ENCODE results near the gene PTMA. TPM values are rescaled to one million over a fixed set of nuclear protein-coding genes. Genes with fewer than 3 reads are reported as not detected.

Gene PTMA
- total and polyA plus RNA-seq, 2 of the 4 experiments (the other 2 are of a cell fraction), result 380 to 742 TPM

GRCh38 chr2:231673348-231673770 lies 35.0 kb upstream of the PTMA start:
- dilution Hi-C loops (cut with HindIII; ENCODE audit: low sequenced_read_pairs, unreplicated experiment), result no loop called here
- H4K20me1 ChIP-seq (ENCODE audit: insufficient read depth, low read length), result no peaks in the 10 kb centered on the region
- TF ChIP-seq USF2 (IDR thresholded peaks at IDR 0.05; ENCODE audit: low read depth, low read length), result no peak
- no peak for TF ChIP-seq POLR2A (IDR thresholded peaks at IDR 0.05; ENCODE audit: low read depth, low read length)
- no peak for TF ChIP-seq SMC3 (IDR thresholded peaks at IDR 0.05; ENCODE audit: low read depth, low read length)
- H3K4me2 ChIP-seq (ENCODE audit: low read depth, low read length), result no peak overlapping the region
- ATAC-seq (ENCODE audit: low read depth), result peak; percentile 36
- peak overlapping the region; percentile 90 for H3K4ac ChIP-seq (ENCODE audit: low read depth, low read length)
- peak overlapping the region; percentile 84; the same call in 2 of the 3 replicates for H2BK15ac ChIP-seq (ENCODE audit: low read depth, low read length)
- no peak overlapping the region for H3K9ac ChIP-seq (ENCODE audit: low read depth, low read length)
- DNase-seq, result peak; percentile 28
- POLR2A ChIA-PET (ENCODE audit: unreplicated experiment), result no interaction called here
- H3K27me3 ChIP-seq (ENCODE audit: control insufficient read depth, insufficient read depth, low read length), result no peaks in the 10 kb centered on the region
- intact Hi-C loops (cut with micrococcal nuclease), result loop anchor here (10.0 kb wide), 1 partner anchor 111 kb away; the partner anchor contains the start of genes COPS7B and PDE6D
- H3K14ac ChIP-seq (replicated peaks; ENCODE audit: low read depth, low read length), result peak overlapping the region; percentile 70; the same call in 1 of the 2 replicates
- peak overlapping the region; percentile 96 for H4K5ac ChIP-seq (ENCODE audit: low read depth, low read length)
- peak overlapping the region; percentile 82 for H3K18ac ChIP-seq (ENCODE audit: low read depth, low read length)
- CTCF ChIA-PET, result interaction anchor here (1.5 kb wide), 1 partner anchor 61 kb away, joined by 5 read pairs; no protein-coding TSS in a partner anchor
- no peak overlapping the region for H3K4me3 ChIP-seq (ENCODE audit: insufficient read depth, low read depth, low read length)
- H3K79me1 ChIP-seq (ENCODE audit: low read depth in 1 of 2, low read length in 2 of 2), result no peaks in the 10 kb centered on the region; a peak in 1 of 4 replicates
- H2AFZ ChIP-seq (replicated peaks; ENCODE audit: low read length, poor library complexity), result peak overlapping the region; percentile 93
- no TSS peak for BruUV-seq (replicated peaks)
- no peak overlapping the region; the same call in 1 of the 2 replicates for H3K23ac ChIP-seq (ENCODE audit: low read depth, low read length)
- H2AK5ac ChIP-seq (ENCODE audit: low read depth, low read length), result peak overlapping the region; percentile 84
- peak overlapping the region; percentile 61; the same call in 1 of the 2 replicates for H3K27ac ChIP-seq (ENCODE audit: insufficient read depth, low read length)
- H2BK120ac ChIP-seq (ENCODE audit: low read depth, low read length), result peak overlapping the region; percentile 77
- no peaks in the 10 kb centered on the region for H3K36me3 ChIP-seq (ENCODE audit: control insufficient read depth, insufficient read depth, low read length)
- H4K8ac ChIP-seq (ENCODE audit: low read depth in 2 of 2, low read length in 2 of 2), result peak overlapping the region; percentile 92 to 99
- H2BK20ac ChIP-seq (ENCODE audit: low read depth, low read length), result peak overlapping the region; percentile 53; the same call in 1 of the 2 replicates
- peak overlapping the region; percentile 83 for H2AK9ac ChIP-seq (replicated peaks; ENCODE audit: low read depth, low read length, poor library complexity)
- no peak overlapping the region for H3K56ac ChIP-seq (ENCODE audit: extremely low read depth, insufficient read depth, low read length)
- H3K9me3 ChIP-seq (ENCODE audit: control insufficient read depth, insufficient read depth, low read length), result no peaks in the 10 kb centered on the region
- peak overlapping the region; percentile 74 for H4K91ac ChIP-seq (ENCODE audit: insufficient read depth, low read depth, low read length)
- H3K9me1 ChIP-seq (ENCODE audit: insufficient read depth, low read length), result peaks cover 3% of the 10 kb centered on the region; the same call in 1 of the 2 replicates
- peaks cover 18% of the 10 kb centered on the region for H3K4me1 ChIP-seq (ENCODE audit: control insufficient read depth, insufficient read depth, low read length)
- no CpG with 5 or more reads among the region's 6 CpGs for whole genome bisulfite sequencing, 2 experiments (ENCODE audit: extremely low coverage in 2 of 2, insufficient read length in 1 of 2)
- H2BK5ac ChIP-seq (ENCODE audit: low read depth, low read length, poor library complexity, severe bottlenecking), result peak overlapping the region; percentile 74
- in situ Hi-C loops (cut with MboI; ENCODE audit: low sequenced_read_pairs), result loop anchor here (5.0 kb wide), 1 partner anchor 61 kb away; no protein-coding TSS in a partner anchor

Measured in IMR-90 (cell line).